Prostate gland (tissue), 2 donors: ENCODE results near the gene OR52N1. TPM values are rescaled to one million over a fixed set of nuclear protein-coding genes. Genes with fewer than 3 reads are reported as not detected.

Experiments
- DNase-seq: peaks from one replicate; pipeline ENCODE4 v3.0.0-alpha.2; 2019; ENCODE audit warnings: low spot score
- H3K27ac ChIP-seq, 2 donors: fragments of 200-600 bp; sonication (generic); 2 replicates each; pipeline ENCODE4 v1.5.1; 2017 to 2019
- H3K27me3 ChIP-seq: fragments of 200-600 bp; sonication (generic); replicated peaks from 2 replicates; pipeline ENCODE4 v1.5.1; 2019; ENCODE audit not compliant: insufficient read depth
- H3K36me3 ChIP-seq, 2 donors: fragments of 200-600 bp; sonication (generic); 1 replicate in 1 of 2; 2 replicates in 1 of 2; pipeline versions ENCODE4 v1.5.1 to v1.8.1; 2017 to 2019
- H3K4me1 ChIP-seq: fragments of 200-600 bp; sonication (generic); replicated peaks from 2 replicates; pipeline ENCODE4 v1.5.1; 2019
- H3K4me3 ChIP-seq, 2 donors: fragments of 200-600 bp; sonication (generic); 2 replicates each; pipeline ENCODE4 v1.5.1; 2017 to 2019
- H3K9me3 ChIP-seq: fragments of 200-600 bp; sonication (generic); 2 replicates; pipeline ENCODE4 v1.5.1; 2017
- POLR2A ChIP-seq: fragments of 450-650 bp; IDR thresholded peaks from one replicate; pipeline ENCODE4 v1.6.1; 2016; ENCODE audit warnings: antibody characterized with exemption, mild to moderate bottlenecking
- POLR2AphosphoS5 ChIP-seq: sonication (generic); formaldehyde crosslinking; IDR thresholded peaks from one replicate; pipeline ENCODE4 v1.6.1; 2017; ENCODE audit warnings: antibody characterized with exemption
- WGBS: methylation state at CpG from one replicate; pipeline ENCODE4 v1.1.5; 2018; 5-methylcytosine and 5-hydroxymethylcytosine counted together
- intact Hi-C: fragments of 100-400 bp; cut with DNase I; formaldehyde crosslinking; loops from one replicate; pipeline ENCODE4 v1.14.2; 2022
- total RNA-seq, 2 donors: library from RNA; depleted of rRNA; stranded (reverse); fragments of >200 nt; gene quantifications; one replicate each; pipeline ENCODE4 v1.1.0, GENCODE V29; 2016
- TF ChIP-seq, protein P1 (sequence below), 4 experiments: fragments of 200-600 bp in 2 of 4; fragments of 450-650 bp in 2 of 4; sonication (generic) in 2 of 4; IDR thresholded peaks; 1 replicate in 3 of 4; 2 replicates in 1 of 4; pipeline ENCODE4 v1.5.1; 2016 to 2019; ENCODE audit warnings: antibody characterized with exemption in 4 of 4, mild to moderate bottlenecking in 2 of 4, moderate library complexity in 2 of 4

Gene OR52N1
- total RNA-seq, 2 donors from 2014 or later, result not detected

DNA sequence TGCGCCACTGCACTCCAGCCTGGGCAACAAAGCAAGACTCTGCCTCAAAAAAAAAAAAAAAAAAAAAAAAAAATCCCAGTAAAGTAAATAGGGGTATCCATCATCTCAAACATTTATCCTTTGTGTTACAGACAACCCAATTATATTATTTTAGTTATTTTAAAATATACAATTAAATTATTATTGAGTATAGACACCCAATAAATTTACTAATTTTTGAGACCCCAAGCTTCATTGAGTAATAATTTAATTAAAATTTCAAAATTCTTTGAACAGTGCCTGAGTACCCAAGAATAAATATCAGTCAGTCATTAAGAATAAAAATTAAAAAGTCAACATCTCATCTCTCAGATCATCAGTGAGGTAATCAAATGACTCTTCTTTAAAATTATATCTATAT lies 37.1 kb downstream of the OR52N1 start, which contains the start of gene OR52N4:
TSS of gene OR52N4 (plus strand) at position 301 of the 400 bp plus-strand sequence. CDS start 498 bp downstream, outside the sequence.
- no peak for DNase-seq
- intact Hi-C loops, result no loop called here
- TF ChIP-seq, protein P1, sequence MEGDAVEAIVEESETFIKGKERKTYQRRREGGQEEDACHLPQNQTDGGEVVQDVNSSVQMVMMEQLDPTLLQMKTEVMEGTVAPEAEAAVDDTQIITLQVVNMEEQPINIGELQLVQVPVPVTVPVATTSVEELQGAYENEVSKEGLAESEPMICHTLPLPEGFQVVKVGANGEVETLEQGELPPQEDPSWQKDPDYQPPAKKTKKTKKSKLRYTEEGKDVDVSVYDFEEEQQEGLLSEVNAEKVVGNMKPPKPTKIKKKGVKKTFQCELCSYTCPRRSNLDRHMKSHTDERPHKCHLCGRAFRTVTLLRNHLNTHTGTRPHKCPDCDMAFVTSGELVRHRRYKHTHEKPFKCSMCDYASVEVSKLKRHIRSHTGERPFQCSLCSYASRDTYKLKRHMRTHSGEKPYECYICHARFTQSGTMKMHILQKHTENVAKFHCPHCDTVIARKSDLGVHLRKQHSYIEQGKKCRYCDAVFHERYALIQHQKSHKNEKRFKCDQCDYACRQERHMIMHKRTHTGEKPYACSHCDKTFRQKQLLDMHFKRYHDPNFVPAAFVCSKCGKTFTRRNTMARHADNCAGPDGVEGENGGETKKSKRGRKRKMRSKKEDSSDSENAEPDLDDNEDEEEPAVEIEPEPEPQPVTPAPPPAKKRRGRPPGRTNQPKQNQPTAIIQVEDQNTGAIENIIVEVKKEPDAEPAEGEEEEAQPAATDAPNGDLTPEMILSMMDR (IDR thresholded peaks at IDR 0.05), result no peak
- TF ChIP-seq POLR2AphosphoS5 (no peak), POLR2A (no peak)

DNA sequence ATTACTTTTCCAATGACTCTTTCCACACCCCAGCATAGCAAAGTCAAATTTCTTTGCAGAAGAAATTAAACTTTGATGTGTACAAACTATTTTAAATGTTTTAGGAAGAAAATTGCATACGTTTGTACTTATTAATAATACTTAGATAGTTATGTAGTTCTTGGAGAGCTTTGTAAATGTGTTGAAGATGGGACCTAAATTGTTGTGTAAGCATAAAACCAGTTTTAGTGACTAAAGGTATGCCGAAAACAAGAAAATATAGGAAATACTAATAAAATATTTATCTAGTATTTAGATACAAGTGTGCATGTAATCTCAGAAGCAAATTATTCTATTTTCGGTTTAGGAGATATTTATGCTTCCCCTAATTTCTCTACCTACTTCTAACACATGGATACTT lies 41.2 kb downstream of the OR52N1 start:
- no peak overlapping the region for H3K27ac ChIP-seq
- no peak overlapping the region for H3K4me3 ChIP-seq
- H3K36me3 ChIP-seq, result no peaks in the 10 kb centered on the region
- 82% methylated on average over 3 of the region's 3 CpGs for WGBS
- intact Hi-C loops, result no loop called here
- no peak for DNase-seq
- H3K27me3 ChIP-seq, result no peaks in the 10 kb centered on the region
- no peaks in the 10 kb centered on the region for H3K9me3 ChIP-seq
- TF ChIP-seq, protein P1 (IDR thresholded peaks at IDR 0.05), result no peak
- TF ChIP-seq POLR2A (no peak), POLR2AphosphoS5 (no peak)
- H3K4me1 ChIP-seq, result no peaks in the 10 kb centered on the region

More for the DNA sequence above, 37.1 kb downstream of the OR52N1 start, which contains the start of gene OR52N4:
- WGBS, result 100% methylated on average over 1 of the region's 1 CpG
- no peaks in the 10 kb centered on the region for H3K9me3 ChIP-seq
- H3K27me3 ChIP-seq, result no peaks in the 10 kb centered on the region
- H3K4me1 ChIP-seq, result no peaks in the 10 kb centered on the region
- H3K36me3 ChIP-seq, result no peaks in the 10 kb centered on the region
- H3K27ac ChIP-seq, result no peak within 1 kb of the TSS
- no peak within 1 kb of the TSS for H3K4me3 ChIP-seq

DNA sequence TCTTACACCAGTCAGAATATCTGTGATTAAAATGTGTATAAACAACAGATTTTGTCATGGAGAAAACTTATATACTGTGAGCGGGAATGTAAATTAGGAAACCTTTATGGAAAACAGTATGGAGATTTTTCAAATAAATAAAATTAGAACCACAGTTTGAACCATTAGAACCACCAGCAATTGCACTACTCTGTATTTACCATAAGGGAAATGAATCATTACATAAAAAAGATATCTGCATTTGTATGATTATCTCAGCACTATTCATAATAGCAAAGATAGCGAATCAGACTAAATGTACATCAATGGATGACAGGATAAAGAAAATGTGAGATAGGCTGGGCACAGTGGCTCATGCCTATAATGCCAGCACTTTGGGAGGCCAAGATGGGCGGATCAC lies 44.5 kb downstream of the OR52N1 start:
- no peaks in the 10 kb centered on the region for H3K9me3 ChIP-seq
- WGBS, result 92% methylated on average over 3 of the region's 3 CpGs
- no peaks in the 10 kb centered on the region for H3K27me3 ChIP-seq
- no peaks in the 10 kb centered on the region for H3K4me1 ChIP-seq
- no peaks in the 10 kb centered on the region for H3K36me3 ChIP-seq
- no peak overlapping the region for H3K27ac ChIP-seq
- H3K4me3 ChIP-seq, result no peak overlapping the region
- DNase-seq, result no peak
- TF ChIP-seq POLR2A (no peak), POLR2AphosphoS5 (no peak)
- TF ChIP-seq, protein P1 (IDR thresholded peaks at IDR 0.05), result no peak
- intact Hi-C loops, result no loop called here

DNA sequence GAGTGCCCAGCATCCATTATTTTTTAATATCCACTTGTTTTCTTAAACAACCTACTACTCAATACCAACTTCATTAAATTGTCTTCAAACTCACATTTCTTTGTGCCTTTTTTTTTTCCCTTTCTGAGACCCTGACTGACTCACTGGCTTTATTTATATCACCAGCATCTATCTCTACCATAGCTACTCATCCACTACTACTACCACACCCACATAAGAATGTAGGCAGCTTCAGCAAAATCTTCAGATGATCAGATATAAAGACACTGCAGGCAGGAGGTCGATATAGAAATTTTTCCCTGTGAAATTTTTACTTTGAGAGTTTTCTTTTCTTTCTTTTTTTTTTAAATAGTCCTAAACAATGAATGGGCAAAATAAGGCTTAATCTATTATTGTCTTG lies 52.6 kb downstream of the OR52N1 start:
- Histone ChIP-seq H3K4me3 (no peak overlapping the region), H3K9me3 (no peaks in the 10 kb centered on the region), H3K4me1 (no peaks in the 10 kb centered on the region), H3K27me3 (no peaks in the 10 kb centered on the region), H3K27ac (no peak overlapping the region), H3K36me3 (no peaks in the 10 kb centered on the region)
- TF ChIP-seq POLR2AphosphoS5 (no peak), POLR2A (no peak)
- TF ChIP-seq, protein P1 (IDR thresholded peaks at IDR 0.05), result no peak
- no peak for DNase-seq
- intact Hi-C loops, result no loop called here
- 56% methylated on average over 1 of the region's 1 CpG for WGBS

DNA sequence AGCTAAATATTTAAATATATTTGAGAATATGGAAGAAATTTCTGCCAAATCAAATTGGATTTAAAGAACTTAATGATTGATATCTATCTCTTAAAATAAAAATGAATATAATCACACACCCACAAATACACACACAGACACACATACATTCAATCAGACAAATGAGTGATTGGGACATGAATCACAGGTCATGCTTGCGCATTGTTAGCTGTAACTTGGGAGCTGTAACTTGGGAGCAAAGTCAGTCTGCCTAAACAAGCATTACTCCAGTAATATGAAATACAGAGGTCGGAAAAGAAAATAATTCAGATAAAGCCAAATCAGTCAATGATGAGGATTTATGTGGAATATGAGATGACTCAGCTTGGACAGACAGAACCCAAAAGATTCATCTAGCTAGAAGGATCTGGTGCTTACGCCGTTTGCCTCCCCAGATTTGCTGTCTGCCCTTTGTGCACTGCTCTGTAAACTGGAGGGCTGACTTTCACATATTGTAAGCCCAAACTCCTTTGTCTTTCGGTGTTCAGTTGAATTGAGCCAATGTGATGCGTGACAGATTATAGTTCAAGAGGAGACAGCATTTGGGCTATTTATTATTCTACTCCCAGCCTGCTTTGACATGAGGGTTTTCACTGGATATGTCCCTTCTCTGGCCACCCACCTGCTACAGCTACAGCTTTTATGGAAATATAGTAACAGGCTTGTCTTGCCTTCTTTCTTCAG lies 53.2 kb downstream of the OR52N1 start:
- no peaks in the 10 kb centered on the region for H3K4me1 ChIP-seq
- TF ChIP-seq, protein P1 (IDR thresholded peaks at IDR 0.05), result no peak
- TF ChIP-seq POLR2A (no peak), POLR2AphosphoS5 (no peak)
- no peaks in the 10 kb centered on the region for H3K27me3 ChIP-seq
- DNase-seq, result no peak
- 77% methylated on average over 6 of the region's 6 CpGs for WGBS
- intact Hi-C loops, result no loop called here
- H3K4me3 ChIP-seq, result no peak overlapping the region
- no peak overlapping the region for H3K27ac ChIP-seq
- no peaks in the 10 kb centered on the region for H3K36me3 ChIP-seq
- H3K9me3 ChIP-seq, result no peaks in the 10 kb centered on the region
